Cardiac septum (tissue), 1 donor: ENCODE data around the gene ROBO1. TPM values are rescaled to one million over a fixed set of nuclear protein-coding genes. Genes with fewer than 3 reads are reported as not detected.

Experiments
- microRNA-seq: library from miRNA; unstranded; fragments of <30 nt; microRNA quantifications from one replicate; pipeline ENCODE4 v1.2.0, GENCODE V29; 2020
- total RNA-seq: library from RNA; stranded (reverse); fragmentation: NEBNext Ultra II Directional; extraction: Animal tissue kit (Norgen Biotek cat#: 25700); gene quantifications from one replicate; pipeline ENCODE4 v1.2.1, GENCODE V29; 2021
- donor health status: DM: no; HTN: no; CAD: no.

ROBO1 gene
- total RNA-seq, 1 donor from 2014 or later = 6.2 TPM

Small RNA genes within 50 kb of the gene (microRNA-seq; reads per million reads assigned to microRNA genes)
- gene MIR3923 = not detected
